K562 (cell line): ENCODE data around the gene RNF114. TPM values are rescaled to one million over a fixed set of nuclear protein-coding genes. Genes with fewer than 3 reads are reported as not detected.

Experiments
- BRCA1 ChIP-seq, 2 experiments: fragments of 450-650 bp in 1 of 2; sonication (generic) in 1 of 2; formaldehyde crosslinking in 1 of 2; IDR thresholded peaks; 2 replicates each; pipeline versions ENCODE4 v1.5.0 to v1.6.1; 2017 to 2020; ENCODE audit warnings: mild to moderate bottlenecking in 1 of 2, missing genetic modification reagents in 1 of 2
- CBX8 ChIP-seq: fragments of 200-600 bp; sonication (generic); IDR thresholded peaks from 2 replicates; pipeline ENCODE4 v1.6.1; 2012; ENCODE audit warnings: borderline replicate concordance, mixed run types, low read depth, mild to moderate bottlenecking, moderate library complexity, mixed read lengths, low read length, control low read depth, inconsistent platforms; ENCODE audit not compliant: poor library complexity, severe bottlenecking; ENCODE audit errors: extremely low read depth
- FOXA3 ChIP-seq, 2 experiments: fragments of 450-650 bp in 1 of 2; sonication (generic) in 1 of 2; formaldehyde crosslinking; IDR thresholded peaks in 1 of 2; conservative IDR thresholded peaks in 1 of 2; 2 replicates each; pipeline versions ENCODE4 v1.4.0 to v1.8.0; 2020 to 2022; ENCODE audit warnings: mild to moderate bottlenecking in 2 of 2, missing genetic modification reagents in 1 of 2
- GATA2 ChIP-seq: sonication (generic); formaldehyde crosslinking; IDR thresholded peaks from 2 replicates; pipeline ENCODE4 v1.4.0; 2020; ENCODE audit warnings: mild to moderate bottlenecking, missing genetic modification reagents
- HDAC8 ChIP-seq: fragments of 450-650 bp; IDR thresholded peaks from 2 replicates; pipeline ENCODE4 v1.6.1; 2016; ENCODE audit warnings: mild to moderate bottlenecking, missing genetic modification characterization, moderate library complexity, missing compliant biosample characterization
- NFE2L1 ChIP-seq: fragments of 450-650 bp; IDR thresholded peaks from 2 replicates; pipeline ENCODE4 v1.6.1; 2016; ENCODE audit warnings: missing genetic modification characterization, low read depth, mild to moderate bottlenecking, missing compliant biosample characterization, moderate library complexity, borderline replicate concordance
- PPARD ChIP-seq: fragments of 250-450 bp; sonication (Bioruptor Pico); IDR thresholded peaks from 2 replicates; pipeline ENCODE4 v1.8.0; 2022; ENCODE audit warnings: inconsistent platforms, mild to moderate bottlenecking, moderate library complexity
- PTBP1 ChIP-seq: fragments of 200-400 bp; formaldehyde crosslinking; IDR thresholded peaks from 2 replicates; pipeline ENCODE4 v1.6.1; 2017; ENCODE audit warnings: low read depth, low read length
- RBFOX2 ChIP-seq: fragments of 200-400 bp; formaldehyde crosslinking; IDR thresholded peaks from 2 replicates; pipeline ENCODE4 v1.6.1; 2017; ENCODE audit warnings: low read depth, mild to moderate bottlenecking, low read length, moderate library complexity
- SIX5 ChIP-seq, 2 experiments: IDR thresholded peaks; 2 replicates each; pipeline ENCODE4 v1.6.1; 2011; ENCODE audit warnings: low read length in 2 of 2, borderline replicate concordance in 1 of 2, low read depth in 1 of 2, mild to moderate bottlenecking in 1 of 2, moderate library complexity in 1 of 2; ENCODE audit not compliant: insufficient read depth in 1 of 2
- SRSF9 ChIP-seq: fragments of 200-400 bp; formaldehyde crosslinking; IDR thresholded peaks from 2 replicates; pipeline ENCODE4 v1.6.1; 2017; ENCODE audit warnings: low read depth, low read length, borderline replicate concordance
- ZNF146 ChIP-seq: IDR thresholded peaks from one replicate; pipeline ENCODE4 v1.6.1; 2018; ENCODE audit warnings: missing compliant biosample characterization; ENCODE audit not compliant: unreplicated experiment
- ZNF280A ChIP-seq: fragments of 450-650 bp; IDR thresholded peaks from 2 replicates; pipeline ENCODE4 v1.6.1; 2018; ENCODE audit warnings: mild to moderate bottlenecking, low read depth; ENCODE audit not compliant: partially characterized antibody
- ZNF384 ChIP-seq: IDR thresholded peaks from 2 replicates; pipeline ENCODE4 v1.6.1; 2012; ENCODE audit warnings: low read depth, low read length, improper control_type of control experiment
- ZNF407 ChIP-seq: fragments of 450-650 bp; IDR thresholded peaks from 2 replicates; pipeline ENCODE4 v1.6.1; 2016; ENCODE audit warnings: low read depth
- ZNF76 ChIP-seq: fragments of 250-450 bp; sonication (Bioruptor Pico); IDR thresholded peaks from 2 replicates; pipeline ENCODE4 v1.4.0; 2020; ENCODE audit warnings: mild to moderate bottlenecking, moderate library complexity, borderline replicate concordance
- ZSCAN29 ChIP-seq: fragments of 450-650 bp; IDR thresholded peaks from 2 replicates; pipeline ENCODE4 v1.6.1; 2017
- polyA plus RNA-seq, 8 experiments: library from polyadenylated mRNA; depleted of rRNA in 4 of 8; stranded (reverse) in 5 of 8; unstranded in 3 of 8; fragments of >200 nt; fragmentation: Nextera tagmentation in 2 of 8; fragmentation: Illumina TruSeq in 1 of 8; extraction: Ambion mirVana in 2 of 8; extraction: Trizol in 1 of 8; gene quantifications; 2 replicates each; pipeline versions ENCODE4 v1.2.1 to v1.2.3, GENCODE V29; 2011 to 2014; ENCODE audit warnings: inconsistent platforms in 1 of 8, missing spikeins in 1 of 8
- total RNA-seq, 7 experiments: library from RNA; depleted of rRNA in 6 of 7; stranded (reverse); fragments of >200 nt in 6 of 7; fragmentation: Illumina TruSeq in 2 of 7; extraction: Trizol in 2 of 7; gene quantifications; 2 replicates each; pipeline versions ENCODE4 v1.2.1 to v1.2.3, GENCODE V29; 2011 to 2021; ENCODE audit warnings: low replicate concordance in 1 of 7

The RNF114 gene
- total and polyA plus RNA-seq, 9 of the 15 experiments (the other 6 are each of a cell fraction or from before 2014, with no cell fraction given), result 38.6 to 111 (median 62.6) TPM

GRCh38 chr20:49979030-49979832 lies 43.0 kb downstream of the RNF114 start (continued):
- no peak for TF ChIP-seq ZNF407
- no peak for TF ChIP-seq BRCA1 (IDR thresholded peaks at IDR 0.05)
- no peak for TF ChIP-seq BRCA1 (CRISPR knock-in tag; IDR thresholded peaks at IDR 0.05)
- TF ChIP-seq PPARD (CRISPR knock-in tag), result no peak
- TF ChIP-seq SRSF9, result no peak
- TF ChIP-seq FOXA3 (CRISPR knock-in tag; conservative IDR thresholded peaks at IDR 0.05 in 1 of 2, IDR thresholded peaks at IDR 0.05 in 1 of 2), result no peak
- TF ChIP-seq NFE2L1 (tag), result no peak
- TF ChIP-seq SIX5 (IDR thresholded peaks at IDR 0.05; ENCODE audit: borderline replicate concordance in 1 of 2, insufficient read depth in 1 of 2, low read depth in 1 of 2, low read length in 2 of 2), result no peak
- TF ChIP-seq GATA2 (CRISPR knock-in tag), result no peak
- TF ChIP-seq CBX8, result no peak
- TF ChIP-seq ZNF146 (CRISPR knock-in tag), result no peak
- peak; percentile 74 for TF ChIP-seq RBFOX2
- no peak for TF ChIP-seq HDAC8 (tag)
- TF ChIP-seq ZSCAN29, result no peak
- TF ChIP-seq PTBP1, result no peak
- no peak for TF ChIP-seq ZNF280A
- peak; percentile 29; the same call in 1 of the 2 replicates for TF ChIP-seq ZNF384
- no peak for TF ChIP-seq ZNF76 (CRISPR knock-in tag)
